ENCODE results near the gene ULK1.

ULK1 gene

GRCh38 chr12:131915823-131916222 lies 21.4 kb downstream of the ULK1 start:
- TF ChIP-seq CTCF (conservative IDR thresholded peaks at IDR 0.05; ENCODE audit: low read depth, low read length): no peak
- H3K4me3 ChIP-seq (ENCODE audit: low read depth, low read length): no peak overlapping the region

GRCh38 chr12:131916306-131917138 lies 22.1 kb downstream of the ULK1 start:
- peak; percentile 8 for TF ChIP-seq CTCF (conservative IDR thresholded peaks at IDR 0.05; ENCODE audit: low read depth, low read length)

More at GRCh38 chr12:131915823-131916222, 21.4 kb downstream of the ULK1 start:
- no peak for DNase-seq (ENCODE audit: low read depth)

GRCh38 chr12:131917139-131917710 lies 22.8 kb downstream of the ULK1 start:
- no peak for DNase-seq (ENCODE audit: low read depth)
- H3K4me3 ChIP-seq (ENCODE audit: low read depth, low read length): no peak overlapping the region
- no peak for TF ChIP-seq CTCF (conservative IDR thresholded peaks at IDR 0.05; ENCODE audit: low read depth, low read length)

More at GRCh38 chr12:131916306-131917138, 22.1 kb downstream of the ULK1 start:
- no peak for DNase-seq (ENCODE audit: low read depth)
- no peak overlapping the region for H3K4me3 ChIP-seq (ENCODE audit: low read depth, low read length)

GRCh38 chr12:131917711-131918306 lies 23.4 kb downstream of the ULK1 start:
- H3K4me3 ChIP-seq (ENCODE audit: low read depth, low read length): no peak overlapping the region
- no peak for DNase-seq (ENCODE audit: low read depth)
- no peak for TF ChIP-seq CTCF (conservative IDR thresholded peaks at IDR 0.05; ENCODE audit: low read depth, low read length)

GRCh38 chr12:131918311-131919050 lies 24.1 kb downstream of the ULK1 start:
- no peak for TF ChIP-seq CTCF (conservative IDR thresholded peaks at IDR 0.05; ENCODE audit: low read depth, low read length)
- no peak for DNase-seq (ENCODE audit: low read depth)
- no peak overlapping the region for H3K4me3 ChIP-seq (ENCODE audit: low read depth, low read length)

- TF ChIP-seq CTCF (conservative IDR thresholded peaks at IDR 0.05; ENCODE audit: low read depth, low read length): no peak
These were observed 24.6 kb downstream of the ULK1 start for GRCh38 chr12:131919051-131919347.

More at GRCh38 chr12:131919051-131919347, 24.6 kb downstream of the ULK1 start:
- DNase-seq (ENCODE audit: low read depth): no peak
- no peak overlapping the region for H3K4me3 ChIP-seq (ENCODE audit: low read depth, low read length)

Data from choroid plexus epithelial cell (primary cell).